ENCODE data around the gene NACC1. TPM values are rescaled to one million over a fixed set of nuclear protein-coding genes. Genes with fewer than 3 reads are reported as not detected.
"Not testable (repeated sequence)": the region's sequence is repeated elsewhere in the genome, so short reads cannot be mapped to it uniquely, and the experiment has no call there.

NACC1 gene
- total and polyA plus RNA-seq, 2 of the 8 experiments (the other 6 are each of a cell fraction or from before 2014, with no cell fraction given): 234 to 301 TPM

GRCh38 chr19:13184926-13185325 lies 66.9 kb downstream of the NACC1 start:
- H2BK15ac ChIP-seq (ENCODE audit: low read length); H3K9ac ChIP-seq (replicated peaks in 1 of 4; ENCODE audit: extremely low read depth in 1 of 4, low read depth in 3 of 4, low read length in 3 of 4); H2BK20ac ChIP-seq (ENCODE audit: low read length): not testable (repeated sequence)

More at GRCh38 chr19:13184926-13185325, 66.9 kb downstream of the NACC1 start:
- FAIRE-seq; H2BK120ac ChIP-seq (replicated peaks; ENCODE audit: low read depth, low read length); H3K9me3 ChIP-seq (ENCODE audit: insufficient read depth in 2 of 2, low read depth in 1 of 2, low read length in 1 of 2); H2AFZ ChIP-seq (ENCODE audit: low read length); H3K27me3 ChIP-seq (replicated peaks in 1 of 4; ENCODE audit: control insufficient read depth in 3 of 4, extremely low read depth in 1 of 4, insufficient read depth in 3 of 4, low read length in 3 of 4); H3K23me2 ChIP-seq (ENCODE audit: low read depth, low read length); DNase-seq (ENCODE audit: low read depth in 1 of 2, low spot score in 2 of 2); H2AK5ac ChIP-seq (ENCODE audit: low read depth, low read length); H3K4me1 ChIP-seq (replicated peaks in 1 of 4; ENCODE audit: control insufficient read depth in 3 of 4, insufficient read depth in 4 of 4, low read length in 3 of 4); H2BK5ac ChIP-seq (ENCODE audit: low read depth, low read length); H3K14ac ChIP-seq (ENCODE audit: insufficient read length); H3K23ac ChIP-seq (ENCODE audit: insufficient read length); H3K27ac ChIP-seq (ENCODE audit: low read depth, low read length); H4K20me1 ChIP-seq (replicated peaks in 1 of 2; ENCODE audit: control insufficient read depth in 1 of 2, insufficient read depth in 2 of 2, low read length in 2 of 2); H3K4me3 ChIP-seq (ENCODE audit: extremely low read depth in 1 of 4, insufficient read depth in 2 of 4, low read depth in 3 of 4, low read length in 4 of 4); H4K8ac ChIP-seq (ENCODE audit: extremely low read depth, insufficient read depth, low read length); H4K5ac ChIP-seq (ENCODE audit: insufficient read length, low read depth, low read length); H3K79me1 ChIP-seq (ENCODE audit: low read depth, low read length); H3K4ac ChIP-seq (replicated peaks; ENCODE audit: insufficient read length, low read depth, low read length); H4K91ac ChIP-seq (replicated peaks; ENCODE audit: insufficient read length, low read length); H3K4me2 ChIP-seq (ENCODE audit: insufficient read depth in 1 of 2, low read depth in 2 of 2, low read length in 2 of 2); H3K18ac ChIP-seq (ENCODE audit: extremely low read depth, low read length); H2BK12ac ChIP-seq (ENCODE audit: low read depth, low read length); H3K56ac ChIP-seq (replicated peaks; ENCODE audit: insufficient read length, low read depth, low read length); H3K36me3 ChIP-seq (ENCODE audit: control insufficient read depth in 2 of 4, insufficient read depth in 4 of 4, low read length in 3 of 4); H3K79me2 ChIP-seq (ENCODE audit: control insufficient read depth in 1 of 2, insufficient read depth in 2 of 2, low read length in 2 of 2): not testable (repeated sequence)
- 82% methylated on average over 23 of the region's 23 CpGs; no CpG with 5 or more reads in 1 of the 2 experiments for WGBS, 2 experiments (ENCODE audit: extremely low coverage in 1 of 2, insufficient coverage in 1 of 2, insufficient read length in 1 of 2, insufficient replicate concordance in 2 of 2, low coverage in 1 of 2, low lambda C conversion rate in 2 of 2, missing lambda C conversion rate in 1 of 2)
- ChIA-PET POLR2A (ENCODE audit: partially characterized antibody) (interaction anchor here (2.4 to 9.8 kb wide), 3 partner anchors 16 to 31 kb away, joined by 12 to 67 read pairs (median 39); no protein-coding TSS in a partner anchor), CTCF (ENCODE audit: partially characterized antibody) (interaction anchor here (1.0 kb wide), 1 partner anchor 13 kb away, joined by 3 read pairs; no protein-coding TSS in a partner anchor)

Data from H1 (cell line).